Activated CD8-positive, alpha-beta memory T cell treated with anti-CD3 and anti-CD28 coated beads for 1 hour (primary cell): ENCODE data around the gene ABCA1.
"Not testable (repeated sequence)": the region's sequence is repeated elsewhere in the genome, so short reads cannot be mapped to it uniquely, and the experiment has no call there.

Source experiments
- DNase-seq, 2 donors: peaks; one replicate each; pipeline ENCODE4 v3.0.0-alpha.2; 2020; ENCODE audit warnings: low read depth in 1 of 2; ENCODE audit errors: extremely low read depth in 1 of 2

ABCA1 gene

DNA sequence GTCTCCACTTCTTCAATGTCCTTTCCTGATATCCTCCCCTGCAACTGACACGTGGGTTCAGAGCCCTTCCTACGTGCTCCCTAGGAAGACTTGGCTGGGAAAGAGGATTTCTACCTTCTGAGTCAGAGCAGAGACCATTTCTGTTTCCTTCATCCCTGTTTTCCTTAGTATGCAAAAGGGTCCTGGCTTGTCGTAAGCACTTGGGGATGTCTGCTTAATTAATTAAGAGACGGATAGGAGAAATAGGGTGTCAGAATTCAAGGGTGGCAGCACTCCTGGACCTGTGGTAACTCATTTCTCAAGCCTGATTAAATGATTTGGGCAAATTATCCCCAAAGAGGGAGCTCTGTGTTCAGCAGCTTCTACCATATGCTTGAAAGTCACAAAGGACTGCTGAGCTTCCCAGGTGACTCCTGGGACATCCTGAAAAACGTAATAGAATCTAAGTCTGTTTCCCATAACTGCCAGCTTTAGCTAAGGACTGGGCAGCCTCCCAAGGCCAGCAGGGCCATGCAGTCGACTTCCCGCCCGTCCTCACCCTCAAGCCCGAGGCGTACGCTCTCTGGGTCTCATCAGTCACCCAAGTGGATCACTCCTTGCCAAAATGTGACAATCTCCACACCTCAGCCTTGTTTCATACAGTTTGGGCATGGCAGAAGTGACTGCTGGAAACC, 20.5 kb downstream of the ABCA1 start:
- DNase-seq: no peak

GRCh38 chr9:104906441-104907277, 21.3 kb downstream of the ABCA1 start:
- no peak for DNase-seq

- no peak for DNase-seq
Measured at GRCh38 chr9:104905931-104906330, 22.0 kb downstream of the ABCA1 start.

- no peak for DNase-seq
Measured at GRCh38 chr9:104905153-104905901, 22.6 kb downstream of the ABCA1 start.

GRCh38 chr9:104903609-104904008, 24.3 kb downstream of the ABCA1 start:
- no peak for DNase-seq

DNA sequence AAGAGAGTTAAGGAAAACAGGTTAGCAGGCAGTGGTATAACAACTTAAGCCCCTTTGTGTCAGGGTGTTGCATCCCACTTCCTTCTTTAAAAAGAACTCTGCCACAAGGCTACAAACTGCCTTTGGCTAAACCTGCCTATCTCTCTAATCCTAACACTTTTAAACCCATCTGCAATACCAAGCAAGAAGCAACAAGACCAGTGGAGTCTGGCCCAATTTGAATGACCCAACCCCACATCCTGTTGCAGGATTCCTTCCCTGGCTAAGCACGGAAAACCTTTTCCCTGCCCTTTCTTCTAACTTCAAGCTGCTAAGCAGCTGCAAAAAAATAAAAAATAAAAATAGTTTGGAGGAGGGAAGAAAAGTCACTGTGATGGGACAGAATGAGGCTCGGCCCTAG, 27.1 kb downstream of the ABCA1 start:
- no peak for DNase-seq

GRCh38 chr9:104900324-104900723, 27.6 kb downstream of the ABCA1 start:
- DNase-seq: no peak

GRCh38 chr9:104899759-104900247, 28.2 kb downstream of the ABCA1 start:
- no peak for DNase-seq

DNA sequence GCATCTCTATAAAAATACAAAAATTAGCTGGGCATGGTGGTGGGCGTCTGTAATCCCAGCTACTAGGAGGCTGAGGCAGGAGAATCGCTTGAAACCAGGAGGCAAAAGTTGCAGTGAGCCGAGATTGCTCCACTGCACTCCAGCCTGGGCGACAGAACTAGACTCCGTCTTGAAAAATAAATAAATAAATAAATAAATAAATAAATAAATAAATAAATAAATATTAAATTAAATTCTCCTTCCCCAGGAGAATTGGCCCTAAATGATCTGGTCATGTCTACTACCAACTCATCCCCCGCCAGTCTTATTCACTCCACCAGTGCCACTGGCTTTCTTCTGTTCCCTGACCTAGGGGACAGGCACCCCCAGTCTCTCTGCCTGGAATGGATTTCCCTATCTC, 29.6 kb downstream of the ABCA1 start:
- DNase-seq: not testable (repeated sequence)

GRCh38 chr9:104896131-104896530, 31.8 kb downstream of the ABCA1 start:
- no peak for DNase-seq

DNA sequence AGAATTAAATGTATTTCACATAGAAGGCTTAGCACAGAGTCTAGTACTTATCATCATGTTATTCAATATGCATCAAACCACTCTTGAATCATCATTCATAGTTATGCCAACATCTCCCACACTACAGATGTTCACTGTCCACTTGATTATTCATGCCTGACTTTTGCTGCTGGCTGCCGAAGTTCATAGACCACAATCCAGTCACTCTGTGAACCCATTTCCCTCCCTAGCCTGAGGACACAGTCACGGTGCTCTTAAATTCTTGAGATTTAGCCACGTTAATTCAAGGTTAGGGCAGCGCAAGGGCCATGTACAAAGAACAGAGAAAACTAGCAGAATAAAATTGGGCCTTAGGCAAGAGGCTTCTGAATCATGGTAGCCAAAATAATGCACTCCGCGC, 32.4 kb downstream of the ABCA1 start:
- no peak for DNase-seq

GRCh38 chr9:104892701-104893100, 35.3 kb downstream of the ABCA1 start:
- no peak for DNase-seq

GRCh38 chr9:104890433-104890770, 37.6 kb downstream of the ABCA1 start:
- no peak for DNase-seq

GRCh38 chr9:104885818-104886709, 41.9 kb downstream of the ABCA1 start:
- no peak for DNase-seq

DNA sequence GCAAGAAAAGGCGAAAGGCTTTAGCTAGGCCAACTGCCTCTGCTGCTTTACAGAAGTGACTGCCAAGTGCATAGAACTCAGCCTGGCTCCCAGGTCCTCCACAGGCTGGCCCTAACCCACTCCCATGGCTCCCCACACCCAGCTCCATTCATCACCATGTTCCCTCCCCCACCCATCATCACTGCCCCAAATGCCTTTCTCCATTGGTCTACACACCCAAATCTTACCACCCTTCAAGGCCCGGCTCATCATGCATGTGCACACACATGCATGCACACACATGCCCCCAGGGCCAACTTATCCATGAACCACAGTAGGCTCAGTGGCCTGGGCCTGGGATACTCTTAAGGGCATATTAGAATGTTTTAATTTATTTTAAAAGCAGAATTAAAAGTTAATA, 44.8 kb downstream of the ABCA1 start:
- no peak for DNase-seq

DNA sequence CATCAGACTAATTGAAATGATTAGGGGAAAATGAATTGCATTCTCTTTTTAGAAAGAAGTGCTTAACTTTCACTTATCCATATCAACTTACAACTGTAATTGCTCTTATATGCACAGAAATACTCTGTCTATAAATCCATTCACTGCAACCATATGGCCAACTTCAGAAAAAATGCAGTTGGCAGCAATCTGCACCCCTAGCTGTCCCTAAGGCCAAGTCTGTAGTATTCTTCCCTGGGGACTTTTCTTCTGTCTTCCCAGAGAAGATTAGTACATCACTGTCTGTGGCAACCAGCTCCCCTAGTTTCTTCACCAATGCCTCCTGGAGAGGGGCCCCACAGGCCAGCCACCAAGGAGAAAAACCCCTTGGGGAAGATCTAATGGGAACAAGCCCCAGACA, 45.4 kb downstream of the ABCA1 start:
- no peak for DNase-seq

GRCh38 chr9:104882086-104882485, 45.9 kb downstream of the ABCA1 start:
- DNase-seq: no peak

- no peak for DNase-seq
Measured at GRCh38 chr9:104879555-104880309, 48.2 kb downstream of the ABCA1 start.

- DNase-seq: no peak
Measured at GRCh38 chr9:104876587-104876986, 51.4 kb downstream of the ABCA1 start.

- no peak for DNase-seq
Measured at GRCh38 chr9:104875897-104876296, 52.1 kb downstream of the ABCA1 start.
